ENCODE data around the gene IL22RA1.

The IL22RA1 gene

GRCh38 chr1:24186031-24186710 is 43.2 kb upstream of the IL22RA1 start:
- DNase-seq (ENCODE audit: extremely low read depth, low read depth), result no peak
- H3K4me3 ChIP-seq (replicated peaks; ENCODE audit: low read depth, low read length), result no peak overlapping the region
- TF ChIP-seq CTCF (IDR thresholded peaks at IDR 0.05; ENCODE audit: low read depth, low read length, missing control alignments), result no peak

DNA sequence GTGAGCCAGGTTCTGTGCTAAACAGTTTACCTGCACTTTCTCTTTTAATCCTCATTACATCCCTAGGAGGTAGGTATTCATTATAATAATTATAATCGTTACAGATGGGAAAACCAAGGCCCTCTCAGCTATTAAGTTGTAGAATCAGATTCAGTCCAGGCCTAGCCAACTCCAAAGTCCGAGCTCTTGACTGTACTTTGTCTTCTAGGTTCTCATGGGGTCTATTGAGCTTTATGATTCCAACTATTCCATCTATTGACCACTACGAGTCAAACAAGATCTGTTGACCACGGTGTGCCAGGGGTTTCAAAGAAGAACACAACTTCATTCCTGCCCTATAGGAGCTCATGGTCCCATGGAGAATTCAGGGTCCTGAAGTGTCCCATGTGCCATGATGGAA is 42.1 kb upstream of the IL22RA1 start:
- TF ChIP-seq CTCF (IDR thresholded peaks at IDR 0.05; ENCODE audit: low read depth, low read length, missing control alignments), result no peak
- H3K4me3 ChIP-seq (replicated peaks; ENCODE audit: low read depth, low read length), result no peak overlapping the region
- no peak for DNase-seq (ENCODE audit: extremely low read depth, low read depth)

DNA sequence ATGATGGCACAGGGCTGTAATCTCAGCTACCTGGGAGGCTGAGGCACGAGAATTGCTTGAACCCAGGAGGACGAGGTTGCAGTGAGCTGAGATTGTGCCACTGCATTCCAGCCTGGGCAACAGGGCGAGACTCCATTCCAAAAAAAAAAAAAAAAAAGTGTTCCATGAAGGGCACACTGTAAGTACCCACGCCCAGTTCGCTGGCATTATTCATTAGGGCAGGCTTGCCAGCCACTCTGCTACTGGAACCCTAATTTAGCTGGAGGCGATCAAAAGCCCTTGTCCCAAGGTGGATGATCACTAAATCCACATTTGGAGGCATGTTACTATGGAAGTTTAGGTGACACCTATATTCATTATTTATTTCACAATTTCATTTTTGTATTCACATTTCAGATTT is 39.1 kb upstream of the IL22RA1 start:
- no peak for TF ChIP-seq CTCF (IDR thresholded peaks at IDR 0.05; ENCODE audit: low read depth, low read length, missing control alignments)
- DNase-seq (ENCODE audit: extremely low read depth, low read depth), result no peak
- no peak overlapping the region for H3K4me3 ChIP-seq (replicated peaks; ENCODE audit: low read depth, low read length)

GRCh38 chr1:24181619-24182018 is 38.7 kb upstream of the IL22RA1 start:
- no peak for DNase-seq (ENCODE audit: extremely low read depth, low read depth)
- TF ChIP-seq CTCF (IDR thresholded peaks at IDR 0.05; ENCODE audit: low read depth, low read length, missing control alignments), result no peak
- H3K4me3 ChIP-seq (replicated peaks; ENCODE audit: low read depth, low read length), result no peak overlapping the region

DNA sequence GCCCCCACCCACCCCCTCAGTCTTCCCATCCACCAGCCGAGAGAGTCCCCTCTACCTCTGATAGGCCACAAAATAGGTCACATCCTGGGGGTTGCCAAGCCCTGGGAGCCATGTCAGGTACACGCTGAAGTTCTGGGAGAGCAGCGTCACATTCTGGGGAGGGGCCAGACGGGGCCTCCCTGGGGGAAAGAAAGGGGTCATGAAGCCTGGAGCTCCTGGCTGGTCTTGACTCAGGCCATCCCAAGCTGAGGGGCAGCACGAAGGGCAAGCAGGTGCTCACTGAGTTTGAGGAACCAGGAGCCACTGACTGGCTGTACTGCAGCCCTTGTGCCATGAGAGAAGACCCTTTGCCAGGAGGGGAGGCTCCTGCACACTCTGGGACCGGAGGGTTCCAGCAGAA is 37.7 kb upstream of the IL22RA1 start:
- no peak for TF ChIP-seq CTCF (IDR thresholded peaks at IDR 0.05; ENCODE audit: low read depth, low read length, missing control alignments)
- DNase-seq (ENCODE audit: extremely low read depth, low read depth), result no peak
- no peak overlapping the region for H3K4me3 ChIP-seq (replicated peaks; ENCODE audit: low read depth, low read length)

GRCh38 chr1:24179251-24179840 is 36.4 kb upstream of the IL22RA1 start:
- no peak overlapping the region for H3K4me3 ChIP-seq (replicated peaks; ENCODE audit: low read depth, low read length)
- no peak for TF ChIP-seq CTCF (IDR thresholded peaks at IDR 0.05; ENCODE audit: low read depth, low read length, missing control alignments)
- DNase-seq (ENCODE audit: extremely low read depth, low read depth), result no peak
